Measurements from ENCODE around the gene KPTN.

The KPTN gene

DNA sequence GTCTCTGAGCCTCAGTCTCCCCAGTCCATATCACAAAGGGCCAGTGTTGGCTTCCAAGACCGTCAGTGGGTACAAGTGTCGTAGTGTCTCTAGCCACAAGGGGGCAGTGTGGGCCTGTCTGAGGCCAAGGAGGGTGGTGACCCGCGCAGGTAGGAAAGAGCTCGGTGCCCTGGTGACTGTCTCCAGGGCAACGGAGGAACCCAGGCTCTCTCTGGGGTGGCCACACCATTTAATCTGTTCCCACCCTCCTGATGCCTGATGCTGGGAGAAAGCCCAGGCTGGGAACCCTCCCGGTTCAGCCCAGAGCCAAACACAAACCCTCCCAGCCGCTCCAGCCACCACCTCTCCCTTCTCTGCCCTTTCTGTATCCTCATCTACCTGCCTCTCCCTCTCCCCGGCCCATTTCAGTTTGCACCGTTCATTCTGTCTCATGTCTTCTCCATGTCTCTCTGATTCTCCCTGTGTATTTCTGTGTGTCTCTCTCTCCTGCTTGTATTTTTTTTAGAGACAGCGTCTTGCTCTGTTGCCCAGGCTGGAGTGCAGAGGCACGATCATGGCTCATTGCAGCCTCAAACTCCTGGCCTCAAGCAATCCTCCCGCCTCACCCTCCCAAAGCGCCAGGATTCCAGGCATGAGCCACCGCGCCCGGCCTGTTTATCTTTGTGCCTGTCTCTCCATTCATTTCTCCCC lies 47.2 kb downstream of the KPTN start:
- no peak overlapping the region for H3K4me3 ChIP-seq (ENCODE audit: insufficient read depth, low read depth, low read length)
- H3K27ac ChIP-seq (ENCODE audit: insufficient read depth, low read depth, low read length, poor library complexity, severe bottlenecking), result no peak overlapping the region
- no peaks in the 10 kb centered on the region for H3K9me3 ChIP-seq (ENCODE audit: control insufficient read depth, low read length)
- no peaks in the 10 kb centered on the region for H3K4me1 ChIP-seq (ENCODE audit: control insufficient read depth, insufficient read depth, low read length)
- no peaks in the 10 kb centered on the region for H3K27me3 ChIP-seq (ENCODE audit: control insufficient read depth, insufficient read depth, low read length, poor library complexity, severe bottlenecking)
- WGBS, 2 experiments, result 40 to 43% methylated on average over 17 of the region's 17 CpGs
- no peaks in the 10 kb centered on the region for H3K36me3 ChIP-seq (ENCODE audit: control insufficient read depth, insufficient read depth, low read length)

GRCh38 chr19:47435883-47436417 lies 48.1 kb downstream of the KPTN start:
- no peaks in the 10 kb centered on the region for H3K9me3 ChIP-seq (ENCODE audit: control insufficient read depth, low read length)
- 90 to 91% methylated on average over 6 of the region's 6 CpGs for WGBS, 2 experiments
- no peaks in the 10 kb centered on the region for H3K4me1 ChIP-seq (ENCODE audit: control insufficient read depth, insufficient read depth, low read length)
- peaks cover 5% of the 10 kb centered on the region for H3K27me3 ChIP-seq (ENCODE audit: control insufficient read depth, insufficient read depth, low read length, poor library complexity, severe bottlenecking)
- H3K4me3 ChIP-seq (ENCODE audit: insufficient read depth, low read depth, low read length), result no peak overlapping the region
- no peak overlapping the region for H3K27ac ChIP-seq (ENCODE audit: insufficient read depth, low read depth, low read length, poor library complexity, severe bottlenecking)
- H3K36me3 ChIP-seq (ENCODE audit: control insufficient read depth, insufficient read depth, low read length), result no peaks in the 10 kb centered on the region

DNA sequence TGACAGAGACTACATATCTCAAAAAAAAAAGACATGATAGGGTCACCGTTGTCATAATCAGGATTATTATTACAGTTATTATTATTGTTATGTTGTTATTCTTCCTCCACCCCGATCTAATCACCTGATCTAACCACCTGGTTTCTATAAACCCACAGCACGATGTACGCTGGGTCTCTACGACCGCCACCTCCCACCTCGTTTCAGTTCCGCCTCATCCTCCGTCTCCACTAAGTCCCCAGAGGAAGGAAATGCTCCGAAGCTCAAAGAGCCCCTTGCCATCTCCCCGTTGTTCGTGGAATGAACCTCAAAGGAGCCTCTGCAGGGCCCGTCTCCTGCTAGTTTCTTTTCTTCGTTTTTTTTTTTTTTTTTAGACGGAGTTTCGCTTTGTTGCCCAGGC lies 48.8 kb downstream of the KPTN start:
- Histone ChIP-seq H3K27ac (ENCODE audit: insufficient read depth, low read depth, low read length, poor library complexity, severe bottlenecking) (no peak overlapping the region), H3K4me1 (ENCODE audit: control insufficient read depth, insufficient read depth, low read length) (no peaks in the 10 kb centered on the region), H3K36me3 (ENCODE audit: control insufficient read depth, insufficient read depth, low read length) (no peaks in the 10 kb centered on the region), H3K9me3 (ENCODE audit: control insufficient read depth, low read length) (no peaks in the 10 kb centered on the region), H3K27me3 (ENCODE audit: control insufficient read depth, insufficient read depth, low read length, poor library complexity, severe bottlenecking) (peaks cover 12% of the 10 kb centered on the region), H3K4me3 (ENCODE audit: insufficient read depth, low read depth, low read length) (no peak overlapping the region)
- 80 to 81% methylated on average over 16 of the region's 16 CpGs for WGBS, 2 experiments

- Histone ChIP-seq H3K27me3 (ENCODE audit: control insufficient read depth, insufficient read depth, low read length, poor library complexity, severe bottlenecking) (peaks cover 24% of the 10 kb centered on the region), H3K4me1 (ENCODE audit: control insufficient read depth, insufficient read depth, low read length) (peaks cover 9% of the 10 kb centered on the region), H3K36me3 (ENCODE audit: control insufficient read depth, insufficient read depth, low read length) (no peaks in the 10 kb centered on the region), H3K4me3 (ENCODE audit: insufficient read depth, low read depth, low read length) (no peak overlapping the region), H3K9me3 (ENCODE audit: control insufficient read depth, low read length) (no peaks in the 10 kb centered on the region), H3K27ac (ENCODE audit: insufficient read depth, low read depth, low read length, poor library complexity, severe bottlenecking) (no peak overlapping the region)
- 88 to 91% methylated on average over 7 of the region's 7 CpGs for WGBS, 2 experiments
These were observed 49.9 kb downstream of the KPTN start for GRCh38 chr19:47434088-47434487.

- WGBS, 2 experiments, result 88 to 91% methylated on average over 1 of the region's 1 CpG
- Histone ChIP-seq H3K27ac (ENCODE audit: insufficient read depth, low read depth, low read length, poor library complexity, severe bottlenecking) (no peak overlapping the region), H3K27me3 (ENCODE audit: control insufficient read depth, insufficient read depth, low read length, poor library complexity, severe bottlenecking) (peaks cover 30% of the 10 kb centered on the region), H3K9me3 (ENCODE audit: control insufficient read depth, low read length) (no peaks in the 10 kb centered on the region), H3K4me1 (ENCODE audit: control insufficient read depth, insufficient read depth, low read length) (peaks cover 10% of the 10 kb centered on the region), H3K4me3 (ENCODE audit: insufficient read depth, low read depth, low read length) (no peak overlapping the region), H3K36me3 (ENCODE audit: control insufficient read depth, insufficient read depth, low read length) (no peaks in the 10 kb centered on the region)
These were observed 50.9 kb downstream of the KPTN start for GRCh38 chr19:47433121-47433520.

- H3K36me3 ChIP-seq (ENCODE audit: control insufficient read depth, insufficient read depth, low read length), result no peaks in the 10 kb centered on the region
- H3K4me1 ChIP-seq (ENCODE audit: control insufficient read depth, insufficient read depth, low read length), result peaks cover 14% of the 10 kb centered on the region
- H3K4me3 ChIP-seq (ENCODE audit: insufficient read depth, low read depth, low read length), result no peak overlapping the region
- H3K9me3 ChIP-seq (ENCODE audit: control insufficient read depth, low read length), result no peaks in the 10 kb centered on the region
- H3K27me3 ChIP-seq (ENCODE audit: control insufficient read depth, insufficient read depth, low read length, poor library complexity, severe bottlenecking), result peaks cover 30% of the 10 kb centered on the region
- no peak overlapping the region for H3K27ac ChIP-seq (ENCODE audit: insufficient read depth, low read depth, low read length, poor library complexity, severe bottlenecking)
These were observed 51.5 kb downstream of the KPTN start for GRCh38 chr19:47432499-47432898.

GRCh38 chr19:47432091-47432490 lies 51.9 kb downstream of the KPTN start:
- no peaks in the 10 kb centered on the region for H3K9me3 ChIP-seq (ENCODE audit: control insufficient read depth, low read length)
- H3K4me1 ChIP-seq (ENCODE audit: control insufficient read depth, insufficient read depth, low read length), result peaks cover 16% of the 10 kb centered on the region
- WGBS, 2 experiments, result 91 to 93% methylated on average over 18 of the region's 18 CpGs
- H3K27me3 ChIP-seq (ENCODE audit: control insufficient read depth, insufficient read depth, low read length, poor library complexity, severe bottlenecking), result peaks cover 30% of the 10 kb centered on the region
- no peaks in the 10 kb centered on the region for H3K36me3 ChIP-seq (ENCODE audit: control insufficient read depth, insufficient read depth, low read length)
- H3K4me3 ChIP-seq (ENCODE audit: insufficient read depth, low read depth, low read length), result no peak overlapping the region
- no peak overlapping the region for H3K27ac ChIP-seq (ENCODE audit: insufficient read depth, low read depth, low read length, poor library complexity, severe bottlenecking)

DNA sequence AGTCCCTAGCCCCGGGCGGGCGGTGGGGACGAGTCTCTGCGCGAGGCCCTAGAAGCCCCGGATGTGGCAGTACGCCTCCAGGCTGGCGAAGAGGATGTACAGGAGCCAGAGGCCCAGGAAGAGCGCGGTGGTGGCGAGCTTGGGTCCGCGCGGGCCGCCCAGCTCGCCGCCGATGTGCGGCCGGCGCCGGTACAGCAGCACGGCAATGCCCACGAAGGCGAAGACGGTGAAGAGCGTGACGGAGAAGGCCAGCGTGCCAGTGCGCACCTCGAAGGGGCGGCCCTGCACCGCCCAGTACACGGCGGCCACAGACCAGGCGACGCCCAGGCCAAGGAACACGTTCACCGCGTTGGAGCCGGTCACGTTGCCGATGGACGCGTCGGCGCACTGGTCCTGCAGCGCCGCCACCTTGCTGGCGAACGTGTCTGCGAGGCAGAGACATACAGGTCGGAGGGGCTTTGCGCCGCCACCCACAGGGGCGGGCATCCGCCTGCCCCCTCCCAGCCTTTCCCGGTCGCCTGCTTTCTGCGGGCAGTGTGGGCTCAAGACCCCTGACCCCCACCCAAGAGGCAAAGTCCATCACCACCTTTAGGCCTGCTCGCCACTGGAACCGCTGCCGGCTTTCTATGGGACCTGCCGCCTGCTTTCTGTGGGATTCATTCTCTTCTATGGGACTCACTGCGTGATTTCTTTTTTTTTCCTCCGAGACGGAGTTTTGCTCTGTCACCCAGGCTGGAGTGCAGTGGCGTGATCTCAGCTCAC lies 53.8 kb downstream of the KPTN start:
- 12 to 14% methylated on average over 69 of the region's 69 CpGs for WGBS, 2 experiments
- Histone ChIP-seq H3K36me3 (ENCODE audit: control insufficient read depth, insufficient read depth, low read length) (no peaks in the 10 kb centered on the region), H3K9me3 (ENCODE audit: control insufficient read depth, low read length) (no peaks in the 10 kb centered on the region), H3K27ac (ENCODE audit: insufficient read depth, low read depth, low read length, poor library complexity, severe bottlenecking) (no peak overlapping the region), H3K4me1 (ENCODE audit: control insufficient read depth, insufficient read depth, low read length) (peaks cover 16% of the 10 kb centered on the region), H3K27me3 (ENCODE audit: control insufficient read depth, insufficient read depth, low read length, poor library complexity, severe bottlenecking) (peaks cover 30% of the 10 kb centered on the region), H3K4me3 (ENCODE audit: insufficient read depth, low read depth, low read length) (peak overlapping the region; percentile 20)

DNA sequence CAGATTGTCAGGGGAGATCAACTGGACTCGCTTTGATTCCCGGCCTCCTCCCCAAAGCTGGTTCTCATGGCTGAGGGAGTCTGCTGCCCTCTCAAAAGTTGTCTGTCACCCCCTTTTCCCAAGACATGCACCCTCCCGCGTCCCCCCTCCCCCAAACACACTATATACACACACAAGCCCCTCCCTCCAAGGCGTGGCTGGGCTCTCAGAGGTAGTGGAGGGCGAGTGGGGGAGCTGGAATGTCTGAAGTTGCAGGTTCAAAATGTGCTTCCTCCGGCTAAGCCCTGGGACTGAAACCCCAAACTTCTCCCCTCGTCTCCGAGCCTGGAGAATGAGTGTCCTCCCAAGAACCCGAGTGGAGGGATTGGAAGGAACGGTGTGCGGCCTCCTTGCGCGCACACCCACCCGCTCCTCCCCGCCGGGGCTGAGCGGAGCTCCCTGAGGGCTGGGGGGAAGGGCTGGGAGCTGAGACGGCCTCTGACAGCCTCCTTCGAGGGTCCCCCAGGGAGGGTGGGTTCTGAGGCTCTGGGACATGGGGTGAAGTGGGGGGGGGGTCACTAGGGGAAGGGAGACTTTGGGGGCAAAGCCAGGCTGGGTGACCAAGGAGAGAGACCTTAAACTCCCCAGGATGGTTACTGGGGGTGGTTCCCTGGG lies 54.8 kb downstream of the KPTN start:
- Histone ChIP-seq H3K4me1 (ENCODE audit: control insufficient read depth, insufficient read depth, low read length) (peaks cover 16% of the 10 kb centered on the region), H3K27me3 (ENCODE audit: control insufficient read depth, insufficient read depth, low read length, poor library complexity, severe bottlenecking) (peaks cover 30% of the 10 kb centered on the region), H3K9me3 (ENCODE audit: control insufficient read depth, low read length) (no peaks in the 10 kb centered on the region), H3K4me3 (ENCODE audit: insufficient read depth, low read depth, low read length) (no peak overlapping the region), H3K27ac (ENCODE audit: insufficient read depth, low read depth, low read length, poor library complexity, severe bottlenecking) (no peak overlapping the region), H3K36me3 (ENCODE audit: control insufficient read depth, insufficient read depth, low read length) (no peaks in the 10 kb centered on the region)
- WGBS, 2 experiments, result 20 to 29% methylated on average over 17 to 20 of the region's 20 CpGs
